ENCODE results near the gene FRMD5.
A peak's percentile ranks its signal among the peaks of the same experiment; 100 is the strongest.
"Not testable (repeated sequence)": the region's sequence is repeated elsewhere in the genome, so short reads cannot be mapped to it uniquely, and the experiment has no call there.

FRMD5 gene

GRCh38 chr15:43830691-43831275 lies 364.3 kb downstream of the FRMD5 start:
- H3K27ac ChIP-seq (ENCODE audit: low read length); H3K4me2 ChIP-seq (ENCODE audit: low read length); H3K4me3 ChIP-seq (ENCODE audit: low read length); H2AFZ ChIP-seq (ENCODE audit: low read depth, low read length); H3K9me3 ChIP-seq (ENCODE audit: insufficient read depth, low read length); H3K27me3 ChIP-seq (ENCODE audit: low read depth, low read length); H3K9ac ChIP-seq (ENCODE audit: low read length); H4K20me1 ChIP-seq (ENCODE audit: insufficient read depth, low read length): not testable (repeated sequence)
- peaks cover 34% of the 10 kb centered on the region for H3K4me1 ChIP-seq (ENCODE audit: low read length)
- H3K36me3 ChIP-seq (replicated peaks; ENCODE audit: low read depth, low read length), result peaks cover 33% of the 10 kb centered on the region
- H3K79me2 ChIP-seq (ENCODE audit: low read length), result peaks cover 78% of the 10 kb centered on the region

GRCh38 chr15:43829951-43830540 lies 365.0 kb downstream of the FRMD5 start:
- peaks cover 78% of the 10 kb centered on the region for H3K79me2 ChIP-seq (ENCODE audit: low read length)
- peaks cover 33% of the 10 kb centered on the region for H3K36me3 ChIP-seq (replicated peaks; ENCODE audit: low read depth, low read length)
- not testable (repeated sequence) for H2AFZ ChIP-seq (ENCODE audit: low read depth, low read length); H3K27ac ChIP-seq (ENCODE audit: low read length); H3K4me2 ChIP-seq (ENCODE audit: low read length); H4K20me1 ChIP-seq (ENCODE audit: insufficient read depth, low read length); H3K9me3 ChIP-seq (ENCODE audit: insufficient read depth, low read length); H3K4me3 ChIP-seq (ENCODE audit: low read length); H3K27me3 ChIP-seq (ENCODE audit: low read depth, low read length); H3K9ac ChIP-seq (ENCODE audit: low read length)
- H3K4me1 ChIP-seq (ENCODE audit: low read length), result peaks cover 36% of the 10 kb centered on the region

- Histone ChIP-seq H3K36me3 (replicated peaks; ENCODE audit: low read depth, low read length) (peaks cover 27% of the 10 kb centered on the region), H3K9me3 (ENCODE audit: insufficient read depth, low read length) (no peaks in the 10 kb centered on the region; the same call in 1 of the 2 replicates), H3K27ac (ENCODE audit: low read length) (peak overlapping the region; percentile 75), H3K27me3 (ENCODE audit: low read depth, low read length) (no peaks in the 10 kb centered on the region), H3K4me3 (ENCODE audit: low read length) (peak overlapping the region; percentile 97), H2AFZ (ENCODE audit: low read depth, low read length) (no peak overlapping the region), H4K20me1 (ENCODE audit: insufficient read depth, low read length) (0 out of 2 replicates have a peak, but pooled peaks cover 2% of the 10 kb centered on the region), H3K4me2 (ENCODE audit: low read length) (peak overlapping the region; percentile 80), H3K9ac (ENCODE audit: low read length) (peak overlapping the region; percentile 98), H3K4me1 (ENCODE audit: low read length) (peaks cover 46% of the 10 kb centered on the region), H3K79me2 (ENCODE audit: low read length) (peaks cover 85% of the 10 kb centered on the region)
- TF ChIP-seq EZH2phosphoT487 (IDR thresholded peaks at IDR 0.05; ENCODE audit: low read depth), result no peak
- no peak for TF ChIP-seq CTCF (IDR thresholded peaks at IDR 0.05; ENCODE audit: low read depth, low read length)
These were observed 366.9 kb downstream of the FRMD5 start for GRCh38 chr15:43828061-43828657.

- Histone ChIP-seq H3K4me2 (ENCODE audit: low read length) (peak within 1 kb of the TSS; percentile 80), H2AFZ (ENCODE audit: low read depth, low read length) (peak within 1 kb of the TSS; percentile 62)
These were observed 368.3 kb downstream of the FRMD5 start, which contains the start of gene WDR76 for GRCh38 chr15:43826508-43827341. TSS of gene WDR76 (plus strand) at chr15:43827002. CDS start at chr15:43827033, 31 bp downstream.

More at GRCh38 chr15:43826508-43827341, 368.3 kb downstream of the FRMD5 start, which contains the start of gene WDR76:
- peaks cover 83% of the 10 kb centered on the region for H3K79me2 ChIP-seq (ENCODE audit: low read length)
- H4K20me1 ChIP-seq (ENCODE audit: insufficient read depth, low read length), result 0 out of 2 replicates have a peak, but pooled peaks cover 2% of the 10 kb centered on the region
- peaks cover 49% of the 10 kb centered on the region for H3K4me1 ChIP-seq (ENCODE audit: low read length)
- TF ChIP-seq CTCF (IDR thresholded peaks at IDR 0.05; ENCODE audit: low read depth, low read length) (no peak), EZH2phosphoT487 (IDR thresholded peaks at IDR 0.05; ENCODE audit: low read depth) (no peak)
- no peaks in the 10 kb centered on the region; the same call in 1 of the 2 replicates for H3K9me3 ChIP-seq (ENCODE audit: insufficient read depth, low read length)
- H3K27me3 ChIP-seq (ENCODE audit: low read depth, low read length), result no peaks in the 10 kb centered on the region
- H3K36me3 ChIP-seq (replicated peaks; ENCODE audit: low read depth, low read length), result peaks cover 20% of the 10 kb centered on the region
- peak within 1 kb of the TSS; percentile 75 for H3K27ac ChIP-seq (ENCODE audit: low read length)
- peak within 1 kb of the TSS; percentile 97 for H3K4me3 ChIP-seq (ENCODE audit: low read length)
- peak within 1 kb of the TSS; percentile 98 for H3K9ac ChIP-seq (ENCODE audit: low read length)

Data from OCI-LY3 (cell line).